PC-9 (cell line): Measurements from ENCODE around the gene PSMG3.

Source experiments
- CTCF ChIP-seq: fragments of 200-600 bp; sonication (generic); conservative IDR thresholded peaks from 2 replicates; pipeline ENCODE4 v1.6.1; 2017; ENCODE audit warnings: mixed run types, antibody characterized with exemption, mild to moderate bottlenecking, moderate library complexity
- EZH2 ChIP-seq: fragments of 200-600 bp; sonication (generic); IDR thresholded peaks from 2 replicates; pipeline ENCODE4 v1.8.0; 2017; ENCODE audit warnings: antibody characterized with exemption, low read depth

GRCh38 chr7:1603346-1604225, 33.8 kb upstream of the PSMG3 start:
- TF ChIP-seq CTCF, result no peak
- no peak for TF ChIP-seq EZH2
